NT2/D1 (cell line): ENCODE results near the gene ATE1.

Experiments used
- SUZ12 ChIP-seq: IDR thresholded peaks from 2 replicates; pipeline ENCODE4 v1.6.1; 2011; ENCODE audit not compliant: insufficient read length, insufficient read depth; ENCODE audit errors: extremely low read depth
- YY1 ChIP-seq: IDR thresholded peaks from 2 replicates; pipeline ENCODE4 v1.6.1; 2011; ENCODE audit not compliant: insufficient read length, insufficient read depth
- ZNF274 ChIP-seq: IDR thresholded peaks from 2 replicates; pipeline ENCODE4 v1.6.1; 2011; ENCODE audit warnings: mild to moderate bottlenecking, low read depth, low read length

DNA sequence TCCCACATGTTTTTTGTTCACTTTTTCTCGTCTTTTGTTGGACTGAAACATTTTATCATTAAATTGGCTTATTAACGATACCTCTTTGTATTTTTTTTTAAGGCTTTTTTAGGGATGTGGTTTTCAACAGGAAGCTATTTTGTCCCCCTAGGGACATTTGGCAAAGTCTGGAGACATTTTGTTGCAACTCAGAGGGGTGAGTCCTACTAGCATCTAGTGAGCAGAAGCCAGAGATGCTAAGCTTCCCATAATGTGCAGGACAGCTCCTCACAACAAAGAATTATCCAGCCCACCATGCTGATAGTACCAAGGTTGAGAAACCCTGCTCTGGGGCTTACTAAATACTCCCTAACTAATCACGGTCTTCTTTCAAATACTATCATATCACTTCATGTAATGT, 63.2 kb downstream of the ATE1 start:
- TF ChIP-seq ZNF274 (no peak), YY1 (no peak), SUZ12 (no peak)
